HCT116 (cell line): ENCODE results near the gene CST4. TPM values are rescaled to one million over a fixed set of nuclear protein-coding genes. Genes with fewer than 3 reads are reported as not detected.

ENCODE experiments used
- ATAC-seq: fragments of 200-7000 bp; cut with Tn5 transposase; 2 replicates; pipeline ENCODE4 v1.9.1; 2020; ENCODE audit warnings: mild to moderate bottlenecking, moderate library complexity
- BruUV-seq: library from RNA; stranded (reverse); fragments of 400-500 nt; replicated peaks from 2 replicates; lab custom pipeline; 2021; lab: Mats Ljungman, UMichigan
- CTCF ChIA-PET: fragments of 300-600 bp; sonication (Branson Sonifier 250); formaldehyde crosslinking; loops from one replicate; lab custom pipeline; 2021; ENCODE audit warnings: antibody characterized with exemption; lab: Charles Lee
- POLR2A ChIA-PET: fragments of 300-600, 350-600 bp; sonication (Branson Sonifier 250); formaldehyde crosslinking; loops from one replicate; lab custom pipeline; 2021; ENCODE audit warnings: antibody characterized with exemption; lab: Charles Lee
- RAD21 ChIA-PET, 2 experiments: fragments of 300-600 bp; sonication (Branson Sonifier 250); formaldehyde crosslinking; loops; one replicate each; lab custom pipeline; 2023; ENCODE audit warnings: low total read pairs in 2 of 2; ENCODE audit not compliant: uncharacterized antibody in 2 of 2, unreplicated experiment in 2 of 2, low non-redundant PET in 1 of 2; lab: Charles Lee
- DNase-seq: peaks from one replicate; pipeline ENCODE4 v3.0.0-alpha.2; 2010; ENCODE audit warnings: low read depth, low spot score
- H2AFZ ChIP-seq: fragments of 200-600 bp; shearing (Covaris generic), sonication (generic); 2 replicates; pipeline ENCODE4 v1.6.1; 2017; ENCODE audit warnings: low read depth, mixed run types, mixed read lengths, antibody characterized with exemption, low read length; ENCODE audit not compliant: poor library complexity, severe bottlenecking
- H3K27ac ChIP-seq: 2 replicates; pipeline ENCODE4 v1.5.1; 2012; ENCODE audit warnings: low read depth, low read length
- H3K27me3 ChIP-seq: fragments of 200-600 bp; sonication (generic); 2 replicates; pipeline ENCODE4 v1.6.1; 2016; ENCODE audit warnings: mixed run types, low read length, mixed read lengths; ENCODE audit not compliant: insufficient read depth
- H3K36me3 ChIP-seq, 2 experiments: fragments of 200-500 bp in 1 of 2; fragments of 200-600 bp in 1 of 2; sonication (Bioruptor generic) in 1 of 2; sonication (generic) in 1 of 2; 2 replicates each; pipeline versions ENCODE4 v1.5.1 to v1.6.1; 2014 to 2016; ENCODE audit warnings: low read length in 2 of 2, inconsistent platforms in 1 of 2, mixed read lengths in 1 of 2, mixed run types in 1 of 2; ENCODE audit not compliant: insufficient read depth in 2 of 2, control insufficient read depth in 1 of 2
- H3K4me1 ChIP-seq, 2 experiments: fragments of 200-600 bp in 1 of 2; sonication (generic) in 1 of 2; 2 replicates each; pipeline versions ENCODE4 v1.5.1 to v1.6.1; 2012 to 2017; ENCODE audit warnings: low read length in 2 of 2, inconsistent platforms in 1 of 2, mild to moderate bottlenecking in 1 of 2, mixed read lengths in 1 of 2, mixed run types in 1 of 2, moderate library complexity in 1 of 2; ENCODE audit not compliant: insufficient read depth in 2 of 2, control insufficient read depth in 1 of 2
- H3K4me2 ChIP-seq: fragments of 200-600 bp; sonication (generic); 2 replicates; pipeline ENCODE4 v1.6.1; 2017; ENCODE audit warnings: mixed run types, low read length, mixed read lengths
- H3K4me3 ChIP-seq, 2 experiments: fragments of 200-600 bp in 1 of 2; sonication (generic) in 1 of 2; replicated peaks in 1 of 2; 2 replicates each; pipeline ENCODE4 v1.5.1; 2011 to 2016; ENCODE audit warnings: low read length in 2 of 2, control low read depth in 1 of 2, low read depth in 1 of 2, mild to moderate bottlenecking in 1 of 2, mixed read lengths in 1 of 2, mixed run types in 1 of 2
- H3K79me2 ChIP-seq: fragments of 200-600 bp; sonication (generic); 2 replicates; pipeline ENCODE4 v1.6.1; 2017; ENCODE audit warnings: mild to moderate bottlenecking, mixed run types, low read length, moderate library complexity, mixed read lengths; ENCODE audit not compliant: insufficient read depth
- H3K9ac ChIP-seq: fragments of 200-600 bp; sonication (generic); 2 replicates; pipeline ENCODE4 v1.6.1; 2016; ENCODE audit warnings: low read length, mixed read lengths
- H3K9me2 ChIP-seq: fragments of 200-600 bp; sonication (generic), shearing (Covaris generic); 2 replicates; pipeline ENCODE4 v1.6.1; 2017; ENCODE audit warnings: mixed run types, mild to moderate bottlenecking, moderate library complexity; ENCODE audit not compliant: insufficient read depth
- H3K9me3 ChIP-seq, 2 experiments: fragments of 200-500 bp in 1 of 2; fragments of 200-600 bp in 1 of 2; sonication (Bioruptor generic) in 1 of 2; sonication (generic) in 1 of 2; 2 replicates each; pipeline ENCODE4 v1.6.1; 2014 to 2017; ENCODE audit warnings: low read length in 2 of 2, mixed read lengths in 2 of 2, inconsistent platforms in 1 of 2, low read depth in 1 of 2, mild to moderate bottlenecking in 1 of 2, mixed run types in 1 of 2, moderate library complexity in 1 of 2; ENCODE audit not compliant: control insufficient read depth in 1 of 2, insufficient read depth in 1 of 2
- H4K20me1 ChIP-seq: fragments of 200-600 bp; sonication (generic), shearing (Covaris generic); 2 replicates; pipeline ENCODE4 v1.6.1; 2017; ENCODE audit warnings: mixed run types, mild to moderate bottlenecking, moderate library complexity; ENCODE audit not compliant: insufficient read depth
- CEBPB ChIP-seq: IDR thresholded peaks from 2 replicates; pipeline ENCODE4 v1.6.1; 2012; ENCODE audit warnings: low read depth
- EZH2 ChIP-seq: fragments of 200-600 bp; sonication (generic); IDR thresholded peaks from 2 replicates; pipeline ENCODE4 v1.6.1; 2017; ENCODE audit warnings: antibody characterized with exemption, mixed run types
- FOSL1 ChIP-seq: IDR thresholded peaks from 2 replicates; pipeline ENCODE4 v1.6.1; 2012; ENCODE audit warnings: low read depth
- JUND ChIP-seq: IDR thresholded peaks from 2 replicates; pipeline ENCODE4 v1.6.1; 2012
- POLR2AphosphoS5 ChIP-seq: IDR thresholded peaks from 2 replicates; pipeline ENCODE4 v1.6.1; 2011; ENCODE audit warnings: mild to moderate bottlenecking, low read depth, low read length, moderate library complexity
- RAD21 ChIP-seq: IDR thresholded peaks from 2 replicates; pipeline ENCODE4 v1.6.1; 2012; ENCODE audit warnings: low read depth, mild to moderate bottlenecking
- SP1 ChIP-seq: IDR thresholded peaks from 2 replicates; pipeline ENCODE4 v1.6.1; 2012; ENCODE audit warnings: low read depth
- YY1 ChIP-seq: IDR thresholded peaks from 2 replicates; pipeline ENCODE4 v1.6.1; 2011; ENCODE audit warnings: low read length, low read depth, moderate library complexity, mild to moderate bottlenecking; ENCODE audit not compliant: insufficient replicate concordance; ENCODE audit errors: extremely low read depth
- ZFX ChIP-seq: fragments of 450-650 bp; IDR thresholded peaks from 2 replicates; pipeline ENCODE4 v1.6.1; 2017
- ZNF274 ChIP-seq: fragments of 200-500 bp; sonication (Bioruptor generic); IDR thresholded peaks from 2 replicates; pipeline ENCODE4 v1.6.1; 2014; ENCODE audit warnings: mild to moderate bottlenecking, low read depth, low read length, inconsistent platforms
- intact Hi-C: fragments of 100-400 bp; cut with micrococcal nuclease; formaldehyde crosslinking; loops from 2 replicates; pipeline ENCODE4 v1.10.0; 2022
- total RNA-seq: library from RNA; stranded (reverse); gene quantifications from one replicate; pipeline ENCODE4 v1.2.1, GENCODE V29; 2021; ENCODE audit not compliant: unreplicated experiment
- TF ChIP-seq, protein P1 (sequence below): IDR thresholded peaks from 2 replicates; pipeline ENCODE4 v1.6.1; 2012
- TF ChIP-seq, protein P2 (sequence below), 3 experiments: fragments of 200-600 bp in 1 of 3; sonication (generic) in 1 of 3; IDR thresholded peaks in 2 of 3; conservative IDR thresholded peaks in 1 of 3; 2 replicates each; pipeline ENCODE4 v1.5.1; 2012 to 2017; ENCODE audit warnings: low read depth in 2 of 3, low read length in 2 of 3, antibody characterized with exemption in 1 of 3, borderline replicate concordance in 1 of 3, control low read depth in 1 of 3, mild to moderate bottlenecking in 1 of 3, mixed read lengths in 1 of 3, mixed run types in 1 of 3, moderate library complexity in 1 of 3; ENCODE audit not compliant: insufficient read depth in 1 of 3
- TF ChIP-seq, protein P3 (sequence below): IDR thresholded peaks from 2 replicates; pipeline ENCODE4 v1.6.1; 2012

Gene CST4
- total RNA-seq, 1 experiment from 2014 or later = not detected

DNA sequence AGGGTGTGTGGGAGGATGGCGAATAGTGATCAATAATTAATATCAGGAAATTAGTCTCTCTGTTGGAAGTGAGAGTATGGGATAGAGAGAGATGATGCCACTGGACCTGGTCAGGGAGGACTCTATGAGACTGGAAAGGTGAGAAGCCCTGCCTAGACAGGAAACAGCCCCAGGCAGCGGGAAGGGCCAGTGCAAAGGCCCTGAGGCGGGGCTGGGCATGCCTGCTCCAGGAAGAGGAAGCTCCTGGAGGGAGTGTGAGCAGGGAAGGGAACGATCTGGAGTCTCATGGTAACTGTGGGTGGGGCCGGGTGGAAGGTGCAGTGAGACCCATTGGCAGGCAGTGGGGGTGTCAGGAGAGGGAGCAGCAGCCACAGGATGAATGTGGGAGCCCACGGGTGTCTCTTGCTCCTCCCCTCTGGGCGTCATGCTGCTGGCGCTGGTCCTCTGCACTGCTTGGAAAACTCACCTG is 49.3 kb downstream of the CST4 start:
- Histone ChIP-seq H4K20me1 (no peaks in the 10 kb centered on the region), H3K4me2 (peak overlapping the region; percentile 59), H2AFZ (peak overlapping the region; percentile 26), H3K27me3 (no peaks in the 10 kb centered on the region), H3K4me1 (peaks cover 29 to 41% of the 10 kb centered on the region in 2 experiments), H3K9me3 (no peaks in the 10 kb centered on the region), H3K27ac (no peak overlapping the region), H3K4me3 (no peak overlapping the region), H3K9ac (no peak overlapping the region), H3K9me2 (no peaks in the 10 kb centered on the region), H3K79me2 (peaks cover 21% of the 10 kb centered on the region), H3K36me3 (peaks cover 5% of the 10 kb centered on the region in 2 experiments; a peak in 2 of 4 replicates)
- no TSS peak for BruUV-seq
- ChIA-PET POLR2A (no interaction called here), CTCF (no interaction called here), RAD21 (no interaction called here)
- intact Hi-C loops = loop anchor here (10.0 kb wide), 1 partner anchor 1555 kb away; the partner anchor contains the start of gene ENTPD6
- peak; percentile 26; the same call in 1 of the 2 replicates for ATAC-seq
- TF ChIP-seq CEBPB (no peak), FOSL1 (no peak), ZFX (no peak), JUND (no peak), YY1 (no peak), EZH2 (no peak), RAD21 (no peak), SP1 (no peak), POLR2AphosphoS5 (no peak), ZNF274 (no peak)
- TF ChIP-seq, protein P1, sequence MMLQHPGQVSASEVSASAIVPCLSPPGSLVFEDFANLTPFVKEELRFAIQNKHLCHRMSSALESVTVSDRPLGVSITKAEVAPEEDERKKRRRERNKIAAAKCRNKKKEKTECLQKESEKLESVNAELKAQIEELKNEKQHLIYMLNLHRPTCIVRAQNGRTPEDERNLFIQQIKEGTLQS = no peak
- TF ChIP-seq, protein P2, sequence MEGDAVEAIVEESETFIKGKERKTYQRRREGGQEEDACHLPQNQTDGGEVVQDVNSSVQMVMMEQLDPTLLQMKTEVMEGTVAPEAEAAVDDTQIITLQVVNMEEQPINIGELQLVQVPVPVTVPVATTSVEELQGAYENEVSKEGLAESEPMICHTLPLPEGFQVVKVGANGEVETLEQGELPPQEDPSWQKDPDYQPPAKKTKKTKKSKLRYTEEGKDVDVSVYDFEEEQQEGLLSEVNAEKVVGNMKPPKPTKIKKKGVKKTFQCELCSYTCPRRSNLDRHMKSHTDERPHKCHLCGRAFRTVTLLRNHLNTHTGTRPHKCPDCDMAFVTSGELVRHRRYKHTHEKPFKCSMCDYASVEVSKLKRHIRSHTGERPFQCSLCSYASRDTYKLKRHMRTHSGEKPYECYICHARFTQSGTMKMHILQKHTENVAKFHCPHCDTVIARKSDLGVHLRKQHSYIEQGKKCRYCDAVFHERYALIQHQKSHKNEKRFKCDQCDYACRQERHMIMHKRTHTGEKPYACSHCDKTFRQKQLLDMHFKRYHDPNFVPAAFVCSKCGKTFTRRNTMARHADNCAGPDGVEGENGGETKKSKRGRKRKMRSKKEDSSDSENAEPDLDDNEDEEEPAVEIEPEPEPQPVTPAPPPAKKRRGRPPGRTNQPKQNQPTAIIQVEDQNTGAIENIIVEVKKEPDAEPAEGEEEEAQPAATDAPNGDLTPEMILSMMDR (IDR thresholded peaks at IDR 0.05 in 2 of 3, conservative IDR thresholded peaks at IDR 0.05 in 1 of 3; ENCODE audit: borderline replicate concordance in 1 of 3, insufficient read depth in 1 of 3, low read depth in 2 of 3, low read length in 2 of 3) = no peak
- TF ChIP-seq, protein P3, sequence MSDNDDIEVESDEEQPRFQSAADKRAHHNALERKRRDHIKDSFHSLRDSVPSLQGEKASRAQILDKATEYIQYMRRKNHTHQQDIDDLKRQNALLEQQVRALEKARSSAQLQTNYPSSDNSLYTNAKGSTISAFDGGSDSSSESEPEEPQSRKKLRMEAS = no peak
- DNase-seq = no peak
